Duodenal mucosa (tissue), 2 donors: Measurements from ENCODE around the gene GARNL3.

ENCODE experiments used
- H3K27ac ChIP-seq: one replicate; pipeline ENCODE4 v1.7.0; 2013; ENCODE audit warnings: low read depth, low read length
- H3K27me3 ChIP-seq, 2 donors: one replicate each; pipeline ENCODE4 v1.7.0; 2013; ENCODE audit warnings: low read length in 2 of 2, control low read depth in 1 of 2; ENCODE audit not compliant: insufficient read depth in 2 of 2, control insufficient read depth in 1 of 2
- H3K36me3 ChIP-seq, 2 donors: one replicate each; pipeline ENCODE4 v1.7.0; 2013; ENCODE audit warnings: low read length in 2 of 2, control low read depth in 1 of 2; ENCODE audit not compliant: insufficient read depth in 2 of 2, control insufficient read depth in 1 of 2
- H3K4me1 ChIP-seq, 2 donors: one replicate each; pipeline ENCODE4 v1.7.0; 2013; ENCODE audit warnings: low read length in 2 of 2, control low read depth in 1 of 2; ENCODE audit not compliant: insufficient read depth in 2 of 2, control insufficient read depth in 1 of 2
- H3K4me3 ChIP-seq, 2 donors: one replicate each; pipeline ENCODE4 v1.7.0; 2013; ENCODE audit warnings: low read length in 2 of 2, low read depth in 1 of 2
- H3K9ac ChIP-seq, 2 donors: one replicate each; pipeline ENCODE4 v1.7.0; 2013; ENCODE audit warnings: low read length in 2 of 2, low read depth in 1 of 2
- H3K9me3 ChIP-seq, 2 donors: one replicate each; pipeline ENCODE4 v1.7.0; 2013; ENCODE audit warnings: low read length in 2 of 2, control low read depth in 1 of 2; ENCODE audit not compliant: control insufficient read depth in 1 of 2

The GARNL3 gene

DNA sequence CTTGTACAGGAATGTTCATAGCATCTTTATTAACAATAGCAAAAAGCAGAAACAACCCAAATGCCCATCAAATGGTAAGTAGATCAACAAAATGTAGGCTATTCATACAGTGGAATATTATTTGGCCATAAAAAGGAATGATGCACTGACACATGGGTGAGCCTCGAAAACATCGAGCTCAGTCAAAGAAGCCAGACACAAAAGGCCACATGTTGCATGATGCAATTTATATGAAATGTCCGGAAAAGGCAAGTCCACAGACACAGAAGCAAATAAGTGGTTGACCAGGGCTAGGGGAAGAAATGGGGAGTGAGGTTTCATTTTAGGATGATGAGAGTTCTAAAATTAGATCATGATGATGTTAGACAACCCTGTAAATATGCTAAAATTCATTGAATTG lies 115.9 kb downstream of the GARNL3 start:
- Histone ChIP-seq H3K27ac (no peak overlapping the region), H3K27me3 (no peaks in the 10 kb centered on the region), H3K9ac (no peak overlapping the region), H3K36me3 (no peaks in the 10 kb centered on the region), H3K9me3 (no peaks in the 10 kb centered on the region), H3K4me3 (no peak overlapping the region), H3K4me1 (no peaks in the 10 kb centered on the region)

DNA sequence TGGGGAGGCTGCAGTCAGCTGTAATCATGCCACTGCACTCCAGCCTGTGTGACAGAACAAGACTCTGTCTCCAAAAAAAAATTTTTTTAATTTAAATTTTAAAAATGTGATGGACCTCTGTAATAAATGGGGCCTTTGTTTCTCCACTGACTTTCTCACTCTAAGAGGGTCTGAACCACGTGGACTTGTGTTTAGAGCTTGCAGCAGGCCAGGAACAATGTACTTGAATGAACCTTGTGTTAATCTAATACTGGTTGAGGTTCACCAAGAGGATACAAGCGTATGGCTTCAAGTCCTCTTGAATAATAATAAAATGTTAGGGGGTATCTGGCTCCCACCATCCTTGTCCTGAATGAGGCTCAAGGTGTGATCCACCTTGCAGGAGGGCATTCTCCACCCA lies 118.0 kb downstream of the GARNL3 start:
- no peaks in the 10 kb centered on the region for H3K36me3 ChIP-seq
- no peak overlapping the region for H3K27ac ChIP-seq
- no peaks in the 10 kb centered on the region for H3K4me1 ChIP-seq
- no peak overlapping the region for H3K9ac ChIP-seq
- no peaks in the 10 kb centered on the region for H3K9me3 ChIP-seq
- H3K27me3 ChIP-seq = no peaks in the 10 kb centered on the region
- H3K4me3 ChIP-seq = no peak overlapping the region

DNA sequence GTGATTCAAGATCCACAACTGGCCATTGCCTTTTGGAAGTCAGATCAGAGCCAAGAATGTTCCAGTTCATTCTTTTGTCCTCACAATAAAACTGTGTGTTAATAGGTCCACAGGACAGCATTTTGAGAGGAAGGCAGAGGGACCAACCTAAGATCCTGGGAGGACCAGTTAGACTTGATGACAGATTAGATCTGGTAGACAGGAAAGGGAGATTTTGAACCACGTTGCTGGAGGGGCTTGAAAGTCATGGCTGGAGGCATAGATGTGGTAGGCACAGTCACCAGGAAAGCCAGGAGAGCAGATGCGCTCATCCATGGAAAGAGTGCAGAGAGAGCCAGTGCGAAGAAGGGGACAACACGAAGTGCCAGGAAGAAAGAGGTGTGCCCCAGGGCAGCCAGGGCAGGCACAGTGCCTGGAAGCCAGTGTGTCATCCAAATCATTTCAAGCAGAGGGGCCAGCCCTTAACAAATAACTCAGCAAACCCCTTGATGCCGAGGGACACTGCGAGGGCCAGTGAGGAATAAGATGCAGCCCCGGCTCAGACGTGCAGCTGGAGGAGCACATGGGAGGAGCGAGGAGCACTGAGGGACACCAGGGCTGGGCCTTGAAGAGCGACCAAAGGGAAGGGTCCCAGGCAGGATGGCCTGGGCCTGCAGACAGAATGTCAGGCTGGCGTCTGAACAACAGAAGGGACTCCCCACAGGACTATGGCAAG lies 119.6 kb downstream of the GARNL3 start:
- H3K4me1 ChIP-seq = peaks cover 13 to 15% of the 10 kb centered on the region in 2 donors
- H3K9ac ChIP-seq = no peak overlapping the region
- H3K9me3 ChIP-seq = no peaks in the 10 kb centered on the region
- no peak overlapping the region for H3K4me3 ChIP-seq
- no peak overlapping the region for H3K27ac ChIP-seq
- H3K27me3 ChIP-seq = no peaks in the 10 kb centered on the region
- H3K36me3 ChIP-seq = no peaks in the 10 kb centered on the region

DNA sequence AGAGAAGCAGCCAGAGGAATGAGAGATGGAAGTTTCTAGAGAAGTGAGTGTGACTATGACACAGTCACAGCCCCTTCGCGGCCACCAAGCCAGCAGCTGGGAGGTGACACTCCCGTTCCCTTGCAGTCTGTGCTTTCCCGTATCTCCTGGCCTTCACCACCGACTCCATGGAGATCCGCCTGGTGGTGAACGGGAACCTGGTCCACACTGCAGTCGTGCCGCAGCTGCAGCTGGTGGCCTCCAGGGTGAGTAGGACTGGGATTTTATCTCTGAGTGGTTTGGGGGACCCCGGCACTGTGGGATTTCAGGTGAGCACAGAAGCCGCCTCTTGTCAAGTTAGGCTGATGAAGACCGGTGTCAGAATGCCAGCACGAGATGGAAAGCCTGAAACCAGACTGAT lies 120.3 kb downstream of the GARNL3 start:
- no peaks in the 10 kb centered on the region for H3K36me3 ChIP-seq
- H3K9me3 ChIP-seq = no peaks in the 10 kb centered on the region
- no peak overlapping the region for H3K9ac ChIP-seq
- no peak overlapping the region for H3K27ac ChIP-seq
- H3K4me1 ChIP-seq = peaks cover 17 to 20% of the 10 kb centered on the region in 2 donors
- no peak overlapping the region for H3K4me3 ChIP-seq
- H3K27me3 ChIP-seq = no peaks in the 10 kb centered on the region

DNA sequence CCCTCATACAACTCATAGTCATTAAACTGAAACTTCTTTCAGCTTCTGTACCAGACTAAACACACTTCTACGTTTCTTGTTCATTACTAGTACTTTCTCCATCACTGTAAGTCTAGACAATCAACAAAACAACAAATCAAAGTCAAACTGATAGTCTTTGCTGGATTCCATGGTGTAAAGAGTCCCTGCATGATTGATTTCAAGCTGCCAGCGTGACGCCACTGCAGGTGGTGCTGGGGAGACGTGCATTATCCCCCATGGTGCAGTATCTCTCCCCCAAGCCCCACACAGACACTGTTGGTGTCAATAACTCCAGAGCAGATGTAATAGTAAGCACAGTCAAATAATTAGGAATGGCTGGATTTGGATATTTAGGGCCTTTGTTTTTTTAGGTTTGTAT lies 121.7 kb downstream of the GARNL3 start:
- no peak overlapping the region for H3K9ac ChIP-seq
- H3K9me3 ChIP-seq = no peaks in the 10 kb centered on the region
- no peak overlapping the region for H3K27ac ChIP-seq
- no peaks in the 10 kb centered on the region for H3K27me3 ChIP-seq
- no peaks in the 10 kb centered on the region for H3K36me3 ChIP-seq
- no peak overlapping the region for H3K4me3 ChIP-seq
- H3K4me1 ChIP-seq = peaks cover 24 to 29% of the 10 kb centered on the region in 2 donors

DNA sequence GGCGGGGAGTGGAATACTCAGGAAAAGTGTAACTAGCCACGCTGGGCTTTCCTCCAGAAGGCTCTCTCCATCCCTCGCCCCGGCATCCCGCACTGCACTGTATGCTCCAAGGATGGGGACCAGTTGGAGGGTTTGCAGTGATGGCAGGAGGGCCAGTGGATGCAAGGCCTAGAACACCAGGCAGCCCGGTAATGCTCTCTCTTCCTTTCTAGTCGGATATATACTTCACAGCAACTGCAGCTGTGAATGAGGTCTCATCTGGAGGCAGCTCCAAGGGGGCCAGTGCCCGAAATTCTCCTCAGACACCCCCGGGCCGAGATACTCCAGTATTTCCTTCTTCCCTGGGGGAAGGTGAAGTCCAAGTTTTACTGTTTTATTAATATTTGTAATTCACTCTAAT lies 122.4 kb downstream of the GARNL3 start:
- Histone ChIP-seq H3K9me3 (no peaks in the 10 kb centered on the region), H3K4me1 (peaks cover 24 to 29% of the 10 kb centered on the region in 2 donors), H3K9ac (no peak overlapping the region), H3K36me3 (no peaks in the 10 kb centered on the region), H3K4me3 (no peak overlapping the region), H3K27ac (no peak overlapping the region), H3K27me3 (no peaks in the 10 kb centered on the region)

DNA sequence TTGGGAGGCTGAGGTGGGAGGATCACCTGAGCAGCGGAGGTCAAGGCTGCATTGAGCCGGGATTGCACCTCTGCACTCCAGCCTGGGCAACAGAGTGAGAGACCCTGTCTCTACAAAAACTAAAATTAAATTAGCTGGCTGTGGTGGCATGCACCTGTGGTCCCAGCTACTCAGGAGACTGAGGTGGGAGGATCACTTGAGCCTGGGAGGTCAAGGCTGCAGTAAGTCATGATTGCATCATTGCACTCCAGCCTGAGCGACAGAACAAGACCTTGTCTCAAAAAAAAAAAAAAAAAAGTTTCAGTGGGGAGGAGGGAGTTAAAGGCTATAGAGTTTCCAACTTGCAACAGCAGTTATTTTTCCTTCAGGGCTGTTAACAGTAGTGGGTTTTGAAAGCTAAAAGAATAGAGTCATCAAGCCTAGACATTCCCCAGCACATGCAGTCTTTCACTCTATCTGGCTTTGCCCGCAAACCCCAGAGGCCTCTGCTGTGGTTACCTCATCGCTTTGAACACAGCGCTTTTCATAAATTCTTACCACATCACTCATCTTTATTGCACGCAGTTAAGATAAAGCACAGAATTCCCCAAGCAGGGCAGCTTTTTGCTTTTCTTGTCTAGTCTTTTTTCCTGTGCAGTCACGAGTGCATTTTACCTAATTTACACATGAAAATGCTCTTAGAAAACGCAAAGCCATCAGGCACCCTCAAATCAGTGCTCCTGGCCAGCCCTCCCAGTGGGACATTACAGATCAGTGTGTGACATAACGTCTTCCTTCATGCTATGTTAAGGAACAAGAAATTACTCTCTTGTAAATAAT lies 123.7 kb downstream of the GARNL3 start:
- Histone ChIP-seq H3K9ac (peak overlapping the region in 1 of 2 donors; percentile 37), H3K4me3 (peak overlapping the region in 1 of 2 donors; percentile 9), H3K36me3 (no peaks in the 10 kb centered on the region), H3K27me3 (no peaks in the 10 kb centered on the region), H3K9me3 (no peaks in the 10 kb centered on the region), H3K4me1 (peaks cover 24 to 29% of the 10 kb centered on the region in 2 donors), H3K27ac (no peak overlapping the region)

DNA sequence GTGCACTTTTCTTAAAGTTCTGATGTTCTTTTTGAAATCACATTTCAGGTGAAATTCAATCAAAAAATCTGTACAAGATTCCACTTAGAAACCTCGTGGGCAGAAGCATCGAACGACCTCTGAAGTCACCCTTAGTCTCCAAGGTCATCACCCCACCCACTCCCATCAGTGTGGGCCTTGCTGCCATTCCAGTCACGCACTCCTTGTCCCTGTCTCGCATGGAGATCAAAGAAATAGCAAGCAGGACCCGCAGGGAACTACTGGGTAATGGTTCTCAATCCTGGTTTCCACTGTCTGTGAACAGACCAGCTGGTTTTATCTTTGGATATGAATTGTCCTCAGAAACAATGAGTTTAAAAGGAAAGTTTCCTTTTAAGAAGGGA lies 124.3 kb downstream of the GARNL3 start:
- Histone ChIP-seq H3K27me3 (no peaks in the 10 kb centered on the region), H3K4me3 (peak overlapping the region in 1 of 2 donors; percentile 9), H3K36me3 (no peaks in the 10 kb centered on the region), H3K27ac (no peak overlapping the region), H3K9ac (peak overlapping the region in 1 of 2 donors; percentile 37), H3K9me3 (no peaks in the 10 kb centered on the region), H3K4me1 (peaks cover 24 to 29% of the 10 kb centered on the region in 2 donors)

DNA sequence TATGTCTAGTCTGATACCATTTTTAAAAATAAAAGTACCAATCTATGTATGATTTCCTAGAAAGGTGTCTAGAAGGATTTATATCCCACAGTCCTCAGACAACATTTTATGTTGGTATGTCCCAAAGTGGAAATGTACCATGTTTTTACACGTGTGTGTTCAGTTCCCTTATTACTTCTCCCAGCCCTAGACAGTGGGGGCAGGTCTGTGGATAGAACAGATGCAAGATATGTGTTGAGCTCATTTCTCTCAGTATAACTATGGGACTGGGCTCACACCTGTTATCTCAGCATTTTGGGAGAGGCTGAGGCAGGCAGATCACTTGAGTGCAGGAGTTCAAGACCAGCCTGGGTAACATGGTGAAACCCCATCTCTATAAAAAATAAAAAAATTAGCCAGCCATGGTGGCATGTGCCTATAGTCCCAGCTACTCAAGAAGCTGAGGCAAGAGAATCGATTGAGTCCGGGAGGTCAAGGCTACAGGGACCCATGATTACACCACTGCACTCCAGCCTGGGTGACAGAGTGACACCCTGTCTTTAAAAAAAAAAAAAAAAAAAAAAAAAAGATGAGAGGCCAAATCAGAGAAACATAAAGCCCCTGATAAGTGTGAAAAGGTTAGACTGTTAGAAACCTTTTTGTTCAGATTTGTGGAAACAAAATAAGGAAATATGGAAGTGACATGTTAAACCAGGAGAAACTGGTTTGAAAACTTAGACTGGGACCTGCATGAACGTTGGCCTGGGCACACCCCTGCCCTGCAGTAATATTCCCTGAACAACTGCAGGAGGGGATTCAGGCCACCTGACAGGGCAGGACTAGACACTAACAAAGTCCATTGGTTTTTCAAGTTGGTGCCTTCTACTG lies 125.0 kb downstream of the GARNL3 start:
- H3K9me3 ChIP-seq = no peaks in the 10 kb centered on the region
- no peak overlapping the region for H3K4me3 ChIP-seq
- H3K27ac ChIP-seq = no peak overlapping the region
- no peaks in the 10 kb centered on the region for H3K27me3 ChIP-seq
- H3K4me1 ChIP-seq = peaks cover 24 to 29% of the 10 kb centered on the region in 2 donors
- H3K9ac ChIP-seq = no peak overlapping the region
- H3K36me3 ChIP-seq = no peaks in the 10 kb centered on the region

DNA sequence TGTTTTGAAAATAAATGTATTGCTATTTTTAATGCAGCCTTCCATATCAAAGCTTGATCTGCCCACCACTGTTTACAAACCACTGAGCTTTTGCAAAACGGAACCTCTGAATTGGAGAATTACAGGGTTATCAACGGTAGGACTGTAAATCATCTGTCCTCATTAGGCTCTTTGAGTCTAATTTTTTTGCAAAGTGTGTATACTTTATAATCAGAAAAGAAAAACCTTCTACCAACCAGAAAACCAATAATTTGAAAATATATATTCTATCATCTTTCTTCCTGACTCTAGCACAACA lies 125.6 kb downstream of the GARNL3 start:
- no peak overlapping the region for H3K27ac ChIP-seq
- no peaks in the 10 kb centered on the region for H3K9me3 ChIP-seq
- H3K4me3 ChIP-seq = no peak overlapping the region
- no peaks in the 10 kb centered on the region for H3K36me3 ChIP-seq
- H3K4me1 ChIP-seq = peaks cover 24 to 29% of the 10 kb centered on the region in 2 donors
- H3K27me3 ChIP-seq = no peaks in the 10 kb centered on the region
- no peak overlapping the region for H3K9ac ChIP-seq
